GM12878 (cell line): ENCODE results near the gene IGLON5. TPM values are rescaled to one million over a fixed set of nuclear protein-coding genes. Genes with fewer than 3 reads are reported as not detected.
A peak's percentile ranks its signal among the peaks of the same experiment; 100 is the strongest.

Experiments
- IKZF2 ChIP-seq, 2 experiments: fragments of 450-650 bp; IDR thresholded peaks; 2 replicates each; pipeline ENCODE4 v1.6.1; 2017; ENCODE audit warnings: mild to moderate bottlenecking in 2 of 2, moderate library complexity in 2 of 2
- KDM1A ChIP-seq: fragments of 200-600 bp; sonication (generic); IDR thresholded peaks from 2 replicates; pipeline ENCODE4 v1.6.1; 2016; ENCODE audit warnings: borderline replicate concordance
- MXI1 ChIP-seq: fragments of 150-350 bp; IDR thresholded peaks from 2 replicates; pipeline ENCODE4 v1.6.1; 2011; ENCODE audit warnings: low read depth, mild to moderate bottlenecking, inconsistent platforms, low read length, improper control_type of control experiment
- MYC ChIP-seq: IDR thresholded peaks from 2 replicates; pipeline ENCODE4 v1.6.1; 2011; ENCODE audit warnings: mild to moderate bottlenecking, low read length, moderate library complexity, inconsistent platforms; ENCODE audit not compliant: insufficient read depth, insufficient replicate concordance, insufficient read length, severe bottlenecking
- NBN ChIP-seq: fragments of 450-650 bp; IDR thresholded peaks from 2 replicates; pipeline ENCODE4 v1.6.1; 2016
- PML ChIP-seq: IDR thresholded peaks from 2 replicates; pipeline ENCODE4 v1.6.1; 2012; ENCODE audit warnings: low read length, inconsistent platforms
- SP1 ChIP-seq: IDR thresholded peaks from one replicate; pipeline ENCODE4 v1.6.1; 2011; ENCODE audit warnings: low read depth, low read length
- TCF3 ChIP-seq: IDR thresholded peaks from 2 replicates; pipeline ENCODE4 v1.6.1; 2012; ENCODE audit warnings: low read depth, mild to moderate bottlenecking, low read length, borderline replicate concordance; ENCODE audit not compliant: insufficient read depth
- ZSCAN29 ChIP-seq: fragments of 450-650 bp; IDR thresholded peaks from 2 replicates; pipeline ENCODE4 v1.6.1; 2017; ENCODE audit warnings: mild to moderate bottlenecking, moderate library complexity
- ZZZ3 ChIP-seq: IDR thresholded peaks from 2 replicates; pipeline ENCODE4 v1.6.1; 2011; ENCODE audit warnings: low read depth; ENCODE audit not compliant: control insufficient read depth, insufficient read length
- polyA plus RNA-seq, 11 experiments: library from polyadenylated mRNA; depleted of rRNA in 4 of 11; unstranded in 6 of 11; stranded (reverse) in 5 of 11; fragments of >200 nt; fragmentation: Nextera tagmentation in 4 of 11; fragmentation: Illumina TruSeq in 1 of 11; extraction: Ambion mirVana in 4 of 11; extraction: Trizol in 1 of 11; gene quantifications; 1 replicate in 1 of 11; 2 replicates in 10 of 11; pipeline versions ENCODE4 v1.2.1 to v1.2.3, GENCODE V29; 2011 to 2016; ENCODE audit warnings: inconsistent platforms in 2 of 11, missing spikeins in 2 of 11, low read depth in 1 of 11
- total RNA-seq, 4 experiments: library from RNA; depleted of rRNA in 3 of 4; stranded (reverse); fragments of >200 nt in 3 of 4; fragmentation: Illumina TruSeq in 1 of 4; extraction: Trizol in 1 of 4; gene quantifications; 2 replicates each; pipeline versions ENCODE4 v1.2.1 to v1.2.3, GENCODE V29; 2013 to 2021
- TF ChIP-seq, protein P1 (sequence below): IDR thresholded peaks from 2 replicates; pipeline ENCODE4 v1.6.1; 2011; ENCODE audit warnings: low read depth, mild to moderate bottlenecking, low read length, moderate library complexity, borderline replicate concordance; ENCODE audit errors: extremely low read depth
- TF ChIP-seq, protein P2 (sequence below): fragments of 450-650 bp; IDR thresholded peaks from 2 replicates; pipeline ENCODE4 v1.6.1; 2017; ENCODE audit warnings: mild to moderate bottlenecking, moderate library complexity
- TF ChIP-seq, protein P3 (sequence below): IDR thresholded peaks from 2 replicates; pipeline ENCODE4 v1.6.1; 2012; ENCODE audit warnings: low read length, inconsistent platforms

Gene IGLON5
- total and polyA plus RNA-seq, 10 of the 15 experiments (the other 5 are each of a cell fraction or from before 2014, with no cell fraction given) = not detected

DNA sequence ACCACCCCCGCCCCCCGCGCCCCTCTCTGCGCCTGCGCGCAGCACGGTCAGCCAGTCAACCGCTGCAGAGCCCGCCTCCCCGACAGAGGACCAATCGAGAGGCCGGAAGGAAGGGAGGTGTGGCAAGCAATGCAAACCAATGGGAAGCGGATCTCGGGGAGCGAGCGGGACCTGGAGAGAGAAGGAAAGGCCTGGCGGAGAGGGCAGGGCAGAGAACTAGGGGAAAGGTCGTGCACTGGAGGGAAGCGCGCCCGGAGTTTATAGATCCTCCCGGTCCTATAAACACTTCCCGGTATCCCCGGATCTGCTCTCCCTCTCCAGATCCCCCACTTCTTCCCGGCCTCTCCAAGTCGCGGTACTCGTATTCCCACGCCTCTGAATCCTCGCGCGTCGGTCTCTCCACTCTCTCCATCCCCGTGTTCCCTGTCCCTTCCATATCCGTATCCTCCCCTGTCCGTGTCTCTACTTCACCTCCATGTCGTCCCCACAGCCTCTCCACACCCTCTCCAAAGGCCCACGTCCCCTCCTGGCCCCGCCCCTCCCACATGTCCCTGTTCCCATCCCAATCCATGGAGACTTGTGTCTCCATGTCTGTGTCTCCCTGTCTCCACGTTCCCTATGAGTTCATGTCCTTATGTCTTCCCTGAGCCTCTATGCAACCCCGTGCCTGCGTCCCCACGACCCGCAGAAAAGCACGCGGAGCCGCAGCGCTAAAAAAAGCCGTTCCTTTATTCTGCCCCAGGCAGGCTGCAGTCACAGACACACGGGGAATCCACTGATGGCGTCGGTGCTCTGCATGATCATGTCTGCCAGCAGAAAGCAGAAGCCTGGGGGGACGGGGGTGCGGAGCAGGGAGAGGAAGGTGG lies 55.2 kb downstream of the IGLON5 start (continued):
- TF ChIP-seq, protein P1, sequence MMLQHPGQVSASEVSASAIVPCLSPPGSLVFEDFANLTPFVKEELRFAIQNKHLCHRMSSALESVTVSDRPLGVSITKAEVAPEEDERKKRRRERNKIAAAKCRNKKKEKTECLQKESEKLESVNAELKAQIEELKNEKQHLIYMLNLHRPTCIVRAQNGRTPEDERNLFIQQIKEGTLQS = no peak
- TF ChIP-seq, protein P2, sequence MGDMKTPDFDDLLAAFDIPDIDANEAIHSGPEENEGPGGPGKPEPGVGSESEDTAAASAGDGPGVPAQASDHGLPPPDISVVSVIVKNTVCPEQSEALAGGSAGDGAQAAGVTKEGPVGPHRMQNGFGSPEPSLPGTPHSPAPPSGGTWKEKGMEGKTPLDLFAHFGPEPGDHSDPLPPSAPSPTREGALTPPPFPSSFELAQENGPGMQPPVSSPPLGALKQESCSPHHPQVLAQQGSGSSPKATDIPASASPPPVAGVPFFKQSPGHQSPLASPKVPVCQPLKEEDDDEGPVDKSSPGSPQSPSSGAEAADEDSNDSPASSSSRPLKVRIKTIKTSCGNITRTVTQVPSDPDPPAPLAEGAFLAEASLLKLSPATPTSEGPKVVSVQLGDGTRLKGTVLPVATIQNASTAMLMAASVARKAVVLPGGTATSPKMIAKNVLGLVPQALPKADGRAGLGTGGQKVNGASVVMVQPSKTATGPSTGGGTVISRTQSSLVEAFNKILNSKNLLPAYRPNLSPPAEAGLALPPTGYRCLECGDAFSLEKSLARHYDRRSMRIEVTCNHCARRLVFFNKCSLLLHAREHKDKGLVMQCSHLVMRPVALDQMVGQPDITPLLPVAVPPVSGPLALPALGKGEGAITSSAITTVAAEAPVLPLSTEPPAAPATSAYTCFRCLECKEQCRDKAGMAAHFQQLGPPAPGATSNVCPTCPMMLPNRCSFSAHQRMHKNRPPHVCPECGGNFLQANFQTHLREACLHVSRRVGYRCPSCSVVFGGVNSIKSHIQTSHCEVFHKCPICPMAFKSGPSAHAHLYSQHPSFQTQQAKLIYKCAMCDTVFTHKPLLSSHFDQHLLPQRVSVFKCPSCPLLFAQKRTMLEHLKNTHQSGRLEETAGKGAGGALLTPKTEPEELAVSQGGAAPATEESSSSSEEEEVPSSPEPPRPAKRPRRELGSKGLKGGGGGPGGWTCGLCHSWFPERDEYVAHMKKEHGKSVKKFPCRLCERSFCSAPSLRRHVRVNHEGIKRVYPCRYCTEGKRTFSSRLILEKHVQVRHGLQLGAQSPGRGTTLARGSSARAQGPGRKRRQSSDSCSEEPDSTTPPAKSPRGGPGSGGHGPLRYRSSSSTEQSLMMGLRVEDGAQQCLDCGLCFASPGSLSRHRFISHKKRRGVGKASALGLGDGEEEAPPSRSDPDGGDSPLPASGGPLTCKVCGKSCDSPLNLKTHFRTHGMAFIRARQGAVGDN = peak; percentile 7; the same call in 1 of the 2 replicates
- TF ChIP-seq IKZF2 (IDR thresholded peaks at IDR 0.05) (peak; percentile 86 to 87), PML (peak; percentile 85), TCF3 (no peak), MXI1 (no peak; the same call in 1 of the 2 replicates), SP1 (peak; percentile 80), NBN (peak; percentile 74; the same call in 1 of the 2 replicates), ZZZ3 (no peak), MYC (peak; percentile 36), ZSCAN29 (no peak), KDM1A (no peak)
- TF ChIP-seq, protein P3, sequence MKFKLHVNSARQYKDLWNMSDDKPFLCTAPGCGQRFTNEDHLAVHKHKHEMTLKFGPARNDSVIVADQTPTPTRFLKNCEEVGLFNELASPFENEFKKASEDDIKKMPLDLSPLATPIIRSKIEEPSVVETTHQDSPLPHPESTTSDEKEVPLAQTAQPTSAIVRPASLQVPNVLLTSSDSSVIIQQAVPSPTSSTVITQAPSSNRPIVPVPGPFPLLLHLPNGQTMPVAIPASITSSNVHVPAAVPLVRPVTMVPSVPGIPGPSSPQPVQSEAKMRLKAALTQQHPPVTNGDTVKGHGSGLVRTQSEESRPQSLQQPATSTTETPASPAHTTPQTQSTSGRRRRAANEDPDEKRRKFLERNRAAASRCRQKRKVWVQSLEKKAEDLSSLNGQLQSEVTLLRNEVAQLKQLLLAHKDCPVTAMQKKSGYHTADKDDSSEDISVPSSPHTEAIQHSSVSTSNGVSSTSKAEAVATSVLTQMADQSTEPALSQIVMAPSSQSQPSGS = no peak
- TF ChIP-seq, all 136 proteins: peak for 28
